ENCODE measurements around the gene FANCE.
A peak's percentile ranks its signal among the peaks of the same experiment; 100 is the strongest.

FANCE gene, protein sequence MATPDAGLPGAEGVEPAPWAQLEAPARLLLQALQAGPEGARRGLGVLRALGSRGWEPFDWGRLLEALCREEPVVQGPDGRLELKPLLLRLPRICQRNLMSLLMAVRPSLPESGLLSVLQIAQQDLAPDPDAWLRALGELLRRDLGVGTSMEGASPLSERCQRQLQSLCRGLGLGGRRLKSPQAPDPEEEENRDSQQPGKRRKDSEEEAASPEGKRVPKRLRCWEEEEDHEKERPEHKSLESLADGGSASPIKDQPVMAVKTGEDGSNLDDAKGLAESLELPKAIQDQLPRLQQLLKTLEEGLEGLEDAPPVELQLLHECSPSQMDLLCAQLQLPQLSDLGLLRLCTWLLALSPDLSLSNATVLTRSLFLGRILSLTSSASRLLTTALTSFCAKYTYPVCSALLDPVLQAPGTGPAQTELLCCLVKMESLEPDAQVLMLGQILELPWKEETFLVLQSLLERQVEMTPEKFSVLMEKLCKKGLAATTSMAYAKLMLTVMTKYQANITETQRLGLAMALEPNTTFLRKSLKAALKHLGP

DNA sequence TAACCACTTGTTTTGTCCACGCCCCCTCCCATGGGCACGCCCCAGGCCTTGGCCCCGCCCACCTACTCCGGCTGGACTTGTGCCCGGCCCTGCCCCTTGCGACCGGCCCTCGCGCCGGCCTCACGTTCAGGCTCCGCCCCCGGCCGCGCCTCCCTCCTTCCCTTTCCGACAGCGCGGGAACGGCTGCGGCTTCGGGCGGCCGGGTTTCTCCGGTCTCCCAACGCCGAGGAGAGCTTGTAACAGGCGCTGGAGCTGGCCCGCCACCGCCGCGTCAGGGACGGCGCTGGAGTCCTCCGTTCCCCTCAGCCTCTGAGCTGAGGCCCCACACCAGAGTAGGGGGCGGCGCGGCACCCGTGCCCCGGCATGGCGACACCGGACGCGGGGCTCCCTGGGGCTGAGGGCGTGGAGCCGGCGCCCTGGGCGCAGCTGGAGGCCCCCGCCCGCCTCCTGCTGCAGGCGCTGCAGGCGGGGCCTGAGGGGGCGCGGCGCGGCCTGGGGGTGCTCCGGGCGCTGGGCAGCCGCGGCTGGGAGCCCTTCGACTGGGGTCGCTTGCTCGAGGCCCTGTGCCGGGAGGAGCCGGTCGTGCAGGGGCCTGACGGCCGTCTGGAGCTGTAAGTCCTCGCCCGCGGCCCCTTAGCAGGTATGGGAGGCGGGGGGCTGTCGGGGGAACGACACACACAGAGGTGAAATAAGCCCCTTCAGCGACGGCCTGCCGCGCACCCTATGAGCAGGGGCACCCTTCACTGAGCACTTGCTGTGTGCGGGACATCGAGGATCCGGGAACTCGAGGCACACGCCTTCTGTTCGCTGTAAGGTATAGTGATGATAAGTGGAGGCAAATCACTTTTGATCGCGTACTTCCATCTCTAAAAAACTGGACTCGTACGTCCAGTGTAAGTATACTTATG, at the start of gene FANCE:
FANCE (plus strand) TSS at position 156 of the 908 bp plus-strand sequence; CDS start at position 364, 208 bp downstream.
- peak; percentile 83 for DNase-seq

DNA sequence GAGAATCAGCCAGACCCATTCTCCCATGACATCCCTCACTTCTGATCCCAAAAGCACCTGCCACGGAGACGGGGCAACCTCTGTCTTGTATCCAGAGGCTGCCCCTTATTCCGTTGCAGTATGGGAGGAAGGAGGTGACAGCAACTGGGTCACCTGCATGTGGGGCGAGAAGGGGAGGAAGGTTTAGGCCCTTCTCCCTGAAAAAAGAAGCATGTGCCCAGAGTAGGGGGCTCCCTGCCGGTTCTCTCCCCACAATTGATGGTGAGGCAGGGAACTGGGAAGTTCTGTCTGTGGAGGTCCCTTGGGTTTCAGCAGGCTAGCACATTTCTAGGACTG, 49.3 kb upstream of the FANCE start:
- DNase-seq = no peak

DNA sequence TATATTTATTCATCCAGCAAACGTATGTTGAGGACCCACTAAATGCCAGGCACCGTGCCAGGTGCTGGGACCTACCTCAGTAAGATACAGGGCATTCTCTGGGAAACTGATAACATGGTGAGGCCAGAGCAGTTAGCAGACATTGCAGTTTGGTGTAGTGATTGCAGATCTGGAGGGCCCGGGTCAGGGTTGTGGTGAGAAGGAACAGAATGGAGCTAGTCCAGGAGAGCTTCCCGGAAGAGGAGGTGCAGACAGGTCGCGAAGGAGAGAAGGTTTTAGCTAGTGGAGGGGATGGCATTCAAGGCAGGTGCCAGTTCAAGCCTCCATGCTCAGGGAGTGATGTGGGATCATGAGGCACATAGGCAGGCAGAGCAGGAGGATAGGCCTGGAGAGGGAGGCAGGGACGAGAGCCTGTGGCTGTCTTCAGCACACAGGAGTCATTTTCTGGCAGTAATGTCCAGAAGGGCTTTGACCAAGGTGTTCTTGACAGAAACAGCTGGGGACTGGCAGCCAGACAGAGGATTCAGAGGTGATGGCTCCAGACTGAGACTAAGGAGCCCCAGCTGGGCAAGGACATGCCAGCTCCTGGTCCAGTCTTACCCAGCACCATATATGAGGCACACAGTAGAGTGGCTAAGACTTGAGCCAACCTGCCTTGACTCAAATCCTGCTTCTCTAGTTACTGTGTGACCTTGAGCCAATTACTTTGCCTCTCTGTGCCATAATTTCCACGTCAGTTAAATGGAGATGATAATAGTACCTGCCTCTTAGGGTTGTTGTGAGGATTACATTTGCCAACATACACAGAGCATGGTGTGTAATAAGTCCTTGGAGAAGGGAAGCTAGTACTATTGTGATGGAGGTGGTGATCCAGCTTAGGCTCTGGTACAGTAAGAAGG, 48.3 kb upstream of the FANCE start:
- DNase-seq = no peak

DNA sequence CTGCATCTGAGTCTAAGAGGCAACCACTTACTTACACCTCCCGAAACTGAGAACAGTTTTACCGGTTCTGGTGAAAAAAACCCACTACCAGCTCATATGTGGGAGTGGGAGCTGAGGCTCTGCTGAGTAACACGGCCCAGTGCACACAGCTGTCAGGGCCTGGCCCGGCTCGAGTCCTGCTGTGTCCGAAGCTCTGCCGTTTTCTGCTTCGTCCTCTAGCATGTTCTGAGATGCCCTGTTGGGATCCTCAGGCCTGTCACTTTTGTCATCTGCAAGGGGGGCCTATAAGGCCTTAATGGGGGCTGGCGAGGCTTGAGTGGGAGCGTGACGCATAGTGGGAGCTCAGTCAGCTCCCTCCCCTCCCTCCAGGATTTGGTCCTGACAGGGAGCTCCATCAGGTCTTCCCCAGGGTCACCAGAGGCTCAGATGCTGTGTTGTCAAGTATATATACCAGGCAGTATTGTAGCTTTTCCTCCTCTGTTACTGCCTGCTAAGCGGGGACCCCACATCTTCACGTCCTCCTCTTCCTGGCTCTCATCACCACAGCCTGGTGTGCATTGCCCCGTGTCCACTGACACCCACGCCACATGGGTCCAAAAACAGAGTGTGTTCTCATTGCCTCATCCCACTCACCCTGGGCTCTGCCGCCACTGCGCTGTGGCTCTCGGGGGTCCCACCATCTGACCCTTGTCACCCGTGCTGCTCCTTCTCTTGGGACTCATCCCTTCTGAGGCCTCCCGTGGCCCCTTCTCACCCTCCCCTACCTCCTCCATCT, 45.2 kb upstream of the FANCE start:
- DNase-seq = no peak

DNA sequence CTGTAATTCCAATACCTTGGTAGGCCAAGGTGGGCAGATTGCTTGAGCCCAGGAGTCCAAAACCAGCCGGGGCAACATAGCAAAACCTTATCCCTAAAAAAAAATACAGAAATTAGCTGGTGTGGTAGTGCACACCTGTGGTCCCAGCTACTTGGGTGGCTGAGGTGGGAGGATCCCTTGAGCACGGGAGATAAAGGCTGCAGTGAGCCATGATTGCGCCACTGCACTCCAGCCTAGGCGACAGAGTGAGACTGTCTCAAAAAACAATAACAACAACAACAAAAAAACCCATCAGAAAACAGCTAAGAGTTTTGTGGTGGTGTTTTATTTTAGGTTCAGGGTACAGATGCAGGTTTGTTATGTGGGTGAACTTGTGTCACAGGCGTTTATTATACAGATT, 42.9 kb upstream of the FANCE start:
- no peak for DNase-seq

DNA sequence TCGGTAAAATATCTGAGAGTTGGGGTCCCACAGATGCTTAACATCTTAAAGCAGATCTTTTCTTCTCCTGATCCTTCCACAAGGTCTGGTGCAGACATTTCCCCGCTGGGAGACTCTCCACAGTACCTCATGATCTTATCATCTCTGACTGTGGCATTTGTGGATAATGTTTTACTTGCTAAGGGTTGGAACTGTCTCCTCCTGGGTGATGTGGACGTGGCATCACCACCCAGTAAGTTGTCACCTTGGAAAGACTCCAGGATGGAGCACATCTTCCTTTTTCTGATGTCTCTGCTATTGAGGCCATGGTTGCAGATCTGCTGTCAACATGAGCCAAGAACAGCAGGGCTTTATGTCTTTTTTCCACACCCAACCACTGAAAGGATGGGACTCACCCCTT, 42.0 kb upstream of the FANCE start:
- DNase-seq = no peak

DNA sequence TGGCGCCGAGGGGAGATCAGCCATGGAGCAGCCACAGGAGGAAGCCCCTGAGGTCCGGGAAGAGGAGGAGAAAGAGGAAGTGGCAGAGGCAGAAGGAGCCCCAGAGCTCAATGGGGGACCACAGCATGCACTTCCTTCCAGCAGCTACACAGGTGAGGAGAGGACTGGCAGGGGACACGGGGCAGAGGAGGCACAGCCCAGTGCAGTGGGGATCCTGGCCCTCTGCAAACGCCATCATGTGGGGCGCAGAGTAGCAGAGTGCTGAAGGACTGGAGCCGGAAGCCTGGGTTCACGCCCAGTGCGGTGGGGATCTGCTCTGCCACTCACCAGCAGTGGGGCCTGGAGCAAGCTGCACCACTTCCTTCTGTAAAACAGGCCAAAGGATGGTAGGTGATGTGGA, 41.1 kb upstream of the FANCE start:
- peak; percentile 17 for DNase-seq

DNA sequence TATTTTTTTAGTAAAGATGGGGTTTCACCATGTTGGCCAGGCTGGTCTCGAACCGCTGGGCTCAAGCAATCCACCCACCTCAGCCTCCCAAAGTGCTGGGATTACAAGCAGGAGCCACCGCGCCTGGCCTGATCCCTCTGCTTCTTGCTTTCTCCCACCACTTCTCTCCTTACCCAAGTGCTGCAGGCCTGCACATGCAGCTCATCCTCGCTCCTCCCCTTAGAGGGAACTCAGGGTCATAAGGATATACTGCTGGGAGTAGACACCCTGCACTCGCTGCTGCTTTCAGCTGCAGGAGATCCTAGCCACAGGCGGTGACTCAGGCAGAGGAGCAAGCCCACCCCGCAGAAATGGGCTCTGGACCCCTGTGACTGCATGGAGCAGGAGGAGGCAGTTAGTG, 40.0 kb upstream of the FANCE start:
- no peak for DNase-seq

DNA sequence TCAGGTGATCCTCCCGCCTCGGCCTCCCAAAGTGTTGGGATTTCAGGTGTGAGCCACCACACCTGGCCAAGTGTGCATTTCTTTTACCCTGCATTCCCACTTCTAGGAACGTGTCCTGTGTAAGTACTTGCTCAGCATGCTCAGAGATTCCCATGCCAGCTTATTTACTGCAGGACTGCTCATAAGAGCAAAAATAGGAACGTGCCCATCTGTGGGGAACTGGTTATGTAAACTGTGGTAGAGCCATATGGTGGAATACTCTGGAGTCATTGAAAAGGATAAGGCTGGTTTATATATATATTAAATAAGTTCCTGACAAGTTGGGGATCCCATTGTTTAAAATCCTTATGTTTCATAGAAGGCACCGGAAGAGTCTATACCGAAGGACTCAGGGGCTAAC, 38.2 kb upstream of the FANCE start:
- no peak for DNase-seq

DNA sequence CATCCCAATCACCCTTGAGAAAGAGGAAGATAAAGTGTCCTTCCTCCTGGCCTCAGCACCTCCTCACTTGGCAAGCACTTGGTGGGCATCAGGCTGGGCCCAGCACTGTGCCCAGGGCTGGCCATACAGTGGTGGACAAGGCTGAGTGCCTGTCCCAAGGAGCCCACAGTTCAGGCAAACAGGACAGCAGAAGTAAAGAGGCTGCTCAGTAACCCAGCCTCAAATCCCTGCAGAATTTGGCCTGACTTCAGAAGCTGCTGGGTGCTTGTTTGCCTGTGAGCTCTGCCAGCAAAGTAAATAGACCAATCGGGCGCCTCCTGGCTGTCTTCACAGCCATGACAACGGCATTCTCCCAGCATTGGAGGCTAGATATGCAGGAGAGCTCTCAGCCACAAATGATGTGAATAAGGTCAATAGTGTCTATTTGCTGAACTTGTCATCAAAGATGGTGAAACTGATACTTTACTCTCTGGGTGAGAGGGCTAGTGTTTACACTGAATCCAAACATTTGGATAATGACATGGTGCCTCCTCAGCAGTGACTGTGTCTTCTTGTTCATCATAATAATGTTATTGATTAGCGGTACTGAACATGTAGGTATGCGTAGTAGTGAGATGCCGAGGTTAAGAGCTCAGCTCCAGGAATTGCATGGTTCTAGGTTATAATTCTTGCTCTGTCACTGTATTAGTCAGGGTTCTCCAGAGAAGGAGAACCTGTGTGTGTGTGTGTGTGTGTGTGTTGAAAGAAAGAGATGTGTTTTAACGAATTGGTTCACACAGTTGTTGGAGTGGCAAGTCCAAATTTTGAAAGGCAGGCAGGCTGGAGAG, 36.9 kb upstream of the FANCE start:
- DNase-seq = no peak

DNA sequence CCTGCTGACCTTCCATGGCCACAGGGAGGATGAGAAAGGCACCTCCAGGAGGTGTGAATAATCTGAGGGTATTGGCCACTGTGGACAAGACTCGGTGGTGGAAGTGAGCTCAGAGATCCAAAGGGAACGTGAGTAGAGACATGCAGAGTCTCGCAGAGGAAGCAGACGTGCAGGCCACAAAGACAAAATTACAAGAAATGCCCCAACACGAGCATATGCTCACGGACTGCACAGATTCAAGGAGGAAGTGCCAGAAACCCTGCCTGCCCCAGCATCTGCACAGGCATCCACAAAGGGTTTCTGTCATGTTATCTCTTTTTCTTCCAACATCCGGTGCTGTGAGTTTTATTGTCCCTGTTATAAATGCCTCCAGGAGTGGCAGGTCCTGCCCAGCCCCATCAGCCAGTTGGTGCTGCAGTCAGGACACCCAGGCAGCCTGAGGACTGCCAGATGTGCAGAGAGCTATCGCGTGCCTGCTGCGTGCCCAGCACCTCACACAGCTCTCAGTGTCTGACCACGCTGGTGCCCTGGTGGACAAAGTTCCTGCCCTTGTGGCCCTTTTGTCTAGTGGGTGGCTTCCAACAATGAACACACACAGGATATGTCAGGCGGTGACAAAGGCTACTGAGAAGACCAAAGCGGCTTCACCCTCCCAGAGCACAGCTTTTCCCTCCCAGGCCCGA, 34.0 kb upstream of the FANCE start:
- no peak for DNase-seq

DNA sequence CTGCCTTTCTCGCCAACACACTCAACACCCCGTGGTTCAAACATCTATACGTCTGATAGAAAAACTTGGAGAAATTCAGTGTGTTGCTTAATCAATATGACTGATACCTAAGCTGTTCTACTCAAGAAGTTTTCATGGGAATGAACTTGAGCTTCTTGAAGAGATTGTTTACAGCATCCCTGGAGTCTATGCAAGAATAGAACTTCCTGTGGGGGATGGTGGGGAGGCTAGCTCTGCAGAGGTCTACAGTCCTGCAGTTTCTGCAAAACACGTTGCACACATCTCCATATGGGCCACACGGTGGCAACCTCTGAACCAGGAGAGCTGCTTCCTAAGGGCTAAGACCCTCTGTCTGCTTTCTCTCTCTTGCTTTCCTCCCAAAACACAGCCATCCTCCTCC, 32.7 kb upstream of the FANCE start:
- DNase-seq = no peak

DNA sequence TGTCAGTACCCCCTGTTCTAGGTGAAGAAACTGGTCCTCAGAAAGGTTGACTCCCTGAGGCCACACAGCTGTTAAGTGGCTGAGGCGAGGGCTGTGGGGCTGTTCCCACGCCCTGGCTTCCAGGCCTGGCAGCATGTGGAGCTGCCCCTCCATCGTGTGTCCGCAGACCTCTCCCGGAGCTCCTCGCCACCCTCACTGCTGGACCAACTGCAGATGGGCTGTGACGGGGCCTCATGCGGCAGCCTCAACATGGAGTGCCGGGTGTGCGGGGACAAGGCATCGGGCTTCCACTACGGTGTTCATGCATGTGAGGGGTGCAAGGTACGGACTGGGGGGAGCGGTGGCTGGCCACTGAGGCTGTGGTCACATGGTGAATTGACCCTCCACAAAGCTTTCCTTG, 32.2 kb upstream of the FANCE start:
- DNase-seq = no peak

DNA sequence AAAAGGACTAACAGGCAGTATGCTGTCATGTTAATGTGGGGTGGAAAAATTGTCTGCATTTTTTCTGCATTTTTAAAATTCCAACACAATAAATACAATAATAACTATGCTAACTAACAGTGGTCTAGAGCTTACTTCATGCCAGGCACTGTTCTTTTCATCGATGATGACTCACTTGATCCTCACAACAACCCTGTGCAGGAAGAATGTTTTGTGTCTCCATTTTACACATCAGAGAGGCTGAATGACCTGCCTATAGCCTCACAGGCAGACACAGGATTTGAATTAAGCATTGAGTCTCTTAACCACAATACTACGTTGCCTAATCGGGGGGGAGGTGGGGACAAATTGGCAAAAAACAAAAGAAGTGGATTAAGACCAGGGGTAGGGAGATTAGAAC, 26.9 kb upstream of the FANCE start:
- DNase-seq = no peak

DNA sequence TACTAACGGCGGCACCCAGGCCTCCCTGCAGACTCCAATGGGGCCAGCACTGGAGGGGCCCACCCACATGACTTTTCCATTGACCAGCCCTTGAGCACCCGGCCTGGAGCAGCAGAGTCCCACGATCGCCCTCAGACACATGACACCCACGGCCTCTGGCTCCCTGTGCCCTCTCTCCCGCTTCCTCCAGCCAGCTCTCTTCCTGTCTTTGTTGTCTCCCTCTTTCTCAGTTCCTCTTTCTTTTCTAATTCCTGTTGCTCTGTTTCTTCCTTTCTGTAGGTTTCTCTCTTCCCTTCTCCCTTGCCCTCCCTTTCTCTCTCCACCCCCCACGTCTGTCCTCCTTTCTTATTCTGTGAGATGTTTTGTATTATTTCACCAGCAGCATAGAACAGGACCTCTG, 26.1 kb upstream of the FANCE start:
- no peak for DNase-seq

DNA sequence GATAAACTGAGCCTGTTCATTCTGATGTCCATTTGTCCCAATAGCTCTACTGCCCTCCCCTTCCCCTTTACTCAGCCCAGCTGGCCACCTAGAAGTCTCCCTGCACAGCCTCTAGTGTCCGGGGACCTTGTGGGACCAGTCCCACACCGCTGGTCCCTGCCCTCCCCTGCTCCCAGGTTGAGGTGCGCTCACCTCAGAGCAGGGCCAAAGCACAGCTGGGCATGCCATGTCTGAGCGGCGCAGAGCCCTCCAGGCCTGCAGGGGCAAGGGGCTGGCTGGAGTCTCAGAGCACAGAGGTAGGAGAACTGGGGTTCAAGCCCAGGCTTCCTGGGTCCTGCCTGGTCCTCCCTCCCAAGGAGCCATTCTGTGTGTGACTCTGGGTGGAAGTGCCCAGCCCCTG, 24.7 kb upstream of the FANCE start:
- no peak for DNase-seq

DNA sequence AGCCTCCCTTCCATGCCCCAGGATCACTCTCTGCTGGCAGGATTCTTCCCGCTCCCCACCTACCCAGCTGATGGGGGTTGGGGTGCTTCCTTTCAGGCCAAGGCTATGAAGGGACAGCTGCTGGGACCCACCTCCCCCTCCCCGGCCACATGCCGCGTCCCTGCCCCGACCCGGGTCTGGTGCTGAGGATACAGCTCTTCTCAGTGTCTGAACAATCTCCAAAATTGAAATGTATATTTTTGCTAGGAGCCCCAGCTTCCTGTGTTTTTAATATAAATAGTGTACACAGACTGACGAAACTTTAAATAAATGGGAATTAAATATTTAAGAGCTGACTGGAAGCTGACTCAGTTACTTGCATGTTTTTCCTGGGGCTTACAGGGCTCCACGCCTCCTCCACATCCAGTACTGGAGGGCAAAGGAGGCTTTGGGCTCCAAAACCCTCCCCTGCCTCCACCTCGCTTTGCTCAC, 24.3 kb upstream of the FANCE start:
- no peak for DNase-seq

DNA sequence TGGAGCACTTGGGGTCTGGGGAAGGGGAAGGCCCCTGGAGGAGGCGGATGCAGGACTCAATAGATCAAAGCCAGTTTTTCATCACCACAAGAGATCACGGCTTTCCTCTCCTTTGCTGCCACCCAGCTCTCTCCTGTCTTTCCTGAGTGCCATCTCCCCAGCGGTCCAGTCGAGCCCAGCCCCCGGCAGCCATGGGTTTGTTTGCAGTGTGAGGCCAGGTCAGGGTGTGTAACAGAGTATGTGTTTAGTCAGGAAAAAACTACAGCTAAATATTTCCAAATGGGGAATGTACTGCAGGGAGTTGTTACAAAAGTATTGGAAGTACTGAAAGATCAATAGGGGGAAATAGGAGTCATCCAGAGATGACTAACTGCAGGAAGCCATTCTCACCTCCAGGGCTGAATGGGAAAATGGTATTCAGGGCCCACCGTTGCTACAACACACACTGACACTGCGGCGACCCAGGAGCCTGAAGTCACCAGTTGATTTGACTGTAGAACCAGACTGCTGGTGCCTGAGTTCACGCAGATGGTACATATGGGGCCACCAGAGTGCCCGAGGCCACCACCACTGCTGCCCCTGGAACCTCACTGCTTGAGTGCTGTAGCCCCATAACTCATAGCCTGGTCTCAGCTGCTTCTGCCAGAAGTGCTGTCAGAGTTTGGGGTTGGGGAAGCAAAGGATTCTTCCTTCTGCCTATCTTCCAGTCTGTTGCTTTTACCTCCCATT, 23.6 kb upstream of the FANCE start:
- DNase-seq = no peak

DNA sequence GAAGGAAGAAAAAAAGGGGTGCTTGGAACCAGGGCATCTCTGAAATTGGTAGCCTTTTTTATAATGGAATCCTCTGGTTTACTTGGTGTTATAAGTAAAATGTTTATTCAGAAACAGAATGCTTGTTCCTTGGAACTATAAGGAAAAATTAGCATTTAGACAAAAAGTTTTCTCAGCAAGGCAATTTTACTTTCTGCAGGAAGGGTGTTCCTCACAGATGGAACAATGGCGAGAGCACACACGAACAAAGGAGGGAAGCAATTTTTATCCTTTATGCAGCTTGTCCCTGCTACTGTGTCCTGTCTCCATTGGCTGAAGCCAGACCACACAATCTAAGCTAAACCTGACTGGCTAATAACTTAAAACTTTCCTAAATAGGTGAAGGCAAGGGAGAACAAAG, 22.7 kb upstream of the FANCE start:
- DNase-seq = no peak

DNA sequence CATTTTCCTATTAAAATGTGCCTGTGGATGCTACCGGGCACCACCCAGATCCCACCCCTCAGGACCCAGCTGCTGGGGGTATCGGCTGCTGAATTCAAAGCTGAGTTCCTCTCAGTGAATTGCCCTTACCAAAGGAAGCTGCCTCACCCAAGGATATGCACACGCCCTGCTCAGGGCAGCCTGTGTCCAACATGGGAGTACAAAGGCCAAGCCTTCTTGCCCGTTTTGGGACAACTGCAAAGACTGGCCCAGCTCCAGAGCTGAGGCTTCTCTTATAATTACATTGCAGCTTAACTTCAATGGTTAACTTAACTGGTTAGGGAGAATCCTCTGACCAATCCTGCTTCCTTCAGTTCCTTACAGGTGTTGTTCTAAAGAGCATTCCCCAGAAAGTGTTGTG, 19.8 kb upstream of the FANCE start:
- DNase-seq = no peak
